ENCODE data around the gene KL. TPM values are rescaled to one million over a fixed set of nuclear protein-coding genes. Genes with fewer than 3 reads are reported as not detected.
A peak's percentile ranks its signal among the peaks of the same experiment; 100 is the strongest.

The KL gene
- total RNA-seq, 1 experiment from 2014 or later: 1.3 TPM

DNA sequence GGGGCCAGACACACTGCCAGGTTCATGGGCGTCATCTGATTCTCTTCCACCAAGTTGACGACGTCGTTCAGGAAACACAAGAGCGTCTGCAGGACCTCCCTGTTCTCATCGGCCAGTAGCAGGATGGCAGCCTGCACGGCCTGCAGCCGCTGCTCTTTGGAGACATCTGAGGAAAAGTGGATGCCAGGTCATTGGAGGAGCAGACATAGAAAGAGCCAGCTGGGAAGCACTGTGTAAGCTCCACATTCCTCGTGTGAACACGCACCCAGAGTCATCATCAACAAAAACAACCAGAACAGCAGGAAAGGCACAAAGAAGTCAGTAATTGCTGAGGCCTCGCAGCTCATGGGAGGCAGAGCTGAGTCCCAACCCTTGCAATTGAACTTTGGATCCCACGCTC is 96.5 kb downstream of the KL start:
- Histone ChIP-seq H3K9me3 (no peaks in the 10 kb centered on the region), H3K27me3 (replicated peaks; ENCODE audit: control insufficient read depth, insufficient read depth, low read length) (no peaks in the 10 kb centered on the region), H3K4me1 (peaks cover 29% of the 10 kb centered on the region), H3K36me3 (ENCODE audit: control insufficient read depth, insufficient read depth, low read length) (0 out of 2 replicates have a peak, but pooled peaks cover 2% of the 10 kb centered on the region), H3K4me3 (ENCODE audit: low read depth, low read length) (no peak overlapping the region)
- ChIA-PET CTCF (no interaction called here), POLR2A (no interaction called here)
- H3K4me3 Mint-ChIP-seq (ENCODE audit: unreplicated experiment): no peak overlapping the region
- no peak for DNase-seq
- intact Hi-C loops (cut with micrococcal nuclease; ENCODE audit: unreplicated experiment): no loop called here
- BruUV-seq (replicated peaks): no TSS peak
- peaks cover 5% of the 10 kb centered on the region for H3K36me3 Mint-ChIP-seq (ENCODE audit: insufficient read depth, unreplicated experiment)
- H3K9me3 Mint-ChIP-seq (ENCODE audit: unreplicated experiment): peaks cover 11% of the 10 kb centered on the region
- H3K27ac Mint-ChIP-seq (ENCODE audit: unreplicated experiment): no peak overlapping the region
- TF ChIP-seq, protein P1, sequence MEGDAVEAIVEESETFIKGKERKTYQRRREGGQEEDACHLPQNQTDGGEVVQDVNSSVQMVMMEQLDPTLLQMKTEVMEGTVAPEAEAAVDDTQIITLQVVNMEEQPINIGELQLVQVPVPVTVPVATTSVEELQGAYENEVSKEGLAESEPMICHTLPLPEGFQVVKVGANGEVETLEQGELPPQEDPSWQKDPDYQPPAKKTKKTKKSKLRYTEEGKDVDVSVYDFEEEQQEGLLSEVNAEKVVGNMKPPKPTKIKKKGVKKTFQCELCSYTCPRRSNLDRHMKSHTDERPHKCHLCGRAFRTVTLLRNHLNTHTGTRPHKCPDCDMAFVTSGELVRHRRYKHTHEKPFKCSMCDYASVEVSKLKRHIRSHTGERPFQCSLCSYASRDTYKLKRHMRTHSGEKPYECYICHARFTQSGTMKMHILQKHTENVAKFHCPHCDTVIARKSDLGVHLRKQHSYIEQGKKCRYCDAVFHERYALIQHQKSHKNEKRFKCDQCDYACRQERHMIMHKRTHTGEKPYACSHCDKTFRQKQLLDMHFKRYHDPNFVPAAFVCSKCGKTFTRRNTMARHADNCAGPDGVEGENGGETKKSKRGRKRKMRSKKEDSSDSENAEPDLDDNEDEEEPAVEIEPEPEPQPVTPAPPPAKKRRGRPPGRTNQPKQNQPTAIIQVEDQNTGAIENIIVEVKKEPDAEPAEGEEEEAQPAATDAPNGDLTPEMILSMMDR (IDR thresholded peaks at IDR 0.05; ENCODE audit: insufficient read depth in 1 of 2, low read depth in 1 of 2, low read length in 1 of 2, severe bottlenecking in 1 of 2, unreplicated experiment in 1 of 2): no peak
- no peaks in the 10 kb centered on the region for H3K27me3 Mint-ChIP-seq (ENCODE audit: insufficient read depth, unreplicated experiment)
- peaks cover 35% of the 10 kb centered on the region for H3K4me1 Mint-ChIP-seq (ENCODE audit: low read depth, unreplicated experiment)

DNA sequence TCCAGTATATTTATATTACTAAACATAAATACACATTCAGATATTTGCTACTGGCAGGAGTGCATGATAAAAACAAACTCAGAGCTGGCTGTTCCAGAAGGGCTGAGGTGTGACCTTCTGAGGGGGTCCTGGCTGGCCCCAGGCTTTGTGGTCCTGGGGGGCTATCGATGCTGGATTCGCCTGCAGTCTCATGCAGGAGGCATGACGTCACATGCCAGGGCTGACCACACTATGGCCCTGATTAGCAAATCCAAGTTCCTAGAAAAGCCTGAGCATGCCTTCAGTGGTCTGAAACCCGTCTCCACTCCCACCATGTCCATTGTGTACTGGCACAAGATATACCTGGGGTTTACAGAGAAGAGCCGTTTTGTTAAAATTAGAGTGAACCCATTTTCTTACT is 97.9 kb downstream of the KL start:
- 0 out of 2 replicates have a peak, but pooled peaks cover 4% of the 10 kb centered on the region for H3K36me3 ChIP-seq (ENCODE audit: control insufficient read depth, insufficient read depth, low read length)
- H3K9me3 Mint-ChIP-seq (ENCODE audit: unreplicated experiment): peaks cover 11% of the 10 kb centered on the region
- H3K4me1 ChIP-seq: peaks cover 43% of the 10 kb centered on the region
- no peak overlapping the region for H3K4me3 Mint-ChIP-seq (ENCODE audit: unreplicated experiment)
- H3K4me3 ChIP-seq (ENCODE audit: low read depth, low read length): no peak overlapping the region
- no peak overlapping the region for H3K27ac Mint-ChIP-seq (ENCODE audit: unreplicated experiment)
- ChIA-PET CTCF (no interaction called here), POLR2A (no interaction called here)
- peaks cover 11% of the 10 kb centered on the region for H3K36me3 Mint-ChIP-seq (ENCODE audit: insufficient read depth, unreplicated experiment)
- peaks cover 46% of the 10 kb centered on the region for H3K4me1 Mint-ChIP-seq (ENCODE audit: low read depth, unreplicated experiment)
- H3K27me3 ChIP-seq (replicated peaks; ENCODE audit: control insufficient read depth, insufficient read depth, low read length): no peaks in the 10 kb centered on the region
- TF ChIP-seq, protein P1 (IDR thresholded peaks at IDR 0.05; ENCODE audit: insufficient read depth in 1 of 2, low read depth in 1 of 2, low read length in 1 of 2, severe bottlenecking in 1 of 2, unreplicated experiment in 1 of 2): no peak
- no TSS peak for BruUV-seq (replicated peaks)
- no peaks in the 10 kb centered on the region for H3K27me3 Mint-ChIP-seq (ENCODE audit: insufficient read depth, unreplicated experiment)
- intact Hi-C loops (cut with micrococcal nuclease; ENCODE audit: unreplicated experiment): no loop called here
- no peak for DNase-seq
- H3K9me3 ChIP-seq: no peaks in the 10 kb centered on the region

DNA sequence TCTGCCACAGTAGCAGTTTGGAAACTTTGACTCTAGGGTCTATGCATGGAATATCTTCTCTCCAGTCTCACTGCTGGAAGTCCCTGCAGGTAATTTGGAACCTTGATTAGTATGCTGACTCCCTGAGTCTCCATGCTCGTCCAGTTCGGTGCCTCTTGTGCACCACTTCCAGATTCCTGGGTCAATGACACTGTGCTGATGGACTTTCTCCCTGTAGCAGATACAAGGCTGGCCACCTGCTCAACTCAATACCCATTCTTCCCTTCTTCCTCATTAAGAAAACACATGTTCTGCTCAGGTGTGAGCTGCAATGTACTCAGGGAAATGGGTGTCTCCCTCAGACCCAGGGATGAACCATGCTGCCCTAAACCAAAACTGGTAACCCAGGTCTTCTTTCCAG is 99.1 kb downstream of the KL start:
- TF ChIP-seq, protein P1 (IDR thresholded peaks at IDR 0.05; ENCODE audit: insufficient read depth in 1 of 2, low read depth in 1 of 2, low read length in 1 of 2, severe bottlenecking in 1 of 2, unreplicated experiment in 1 of 2): no peak
- Mint-ChIP-seq H3K27ac (ENCODE audit: unreplicated experiment) (peak overlapping the region; percentile 21), H3K4me3 (ENCODE audit: unreplicated experiment) (no peak overlapping the region), H3K36me3 (ENCODE audit: insufficient read depth, unreplicated experiment) (peaks cover 11% of the 10 kb centered on the region), H3K4me1 (ENCODE audit: low read depth, unreplicated experiment) (peaks cover 58% of the 10 kb centered on the region), H3K27me3 (ENCODE audit: insufficient read depth, unreplicated experiment) (no peaks in the 10 kb centered on the region), H3K9me3 (ENCODE audit: unreplicated experiment) (peaks cover 11% of the 10 kb centered on the region)
- DNase-seq: no peak
- Histone ChIP-seq H3K27me3 (replicated peaks; ENCODE audit: control insufficient read depth, insufficient read depth, low read length) (no peaks in the 10 kb centered on the region), H3K4me1 (peaks cover 54% of the 10 kb centered on the region), H3K4me3 (ENCODE audit: low read depth, low read length) (no peak overlapping the region), H3K36me3 (ENCODE audit: control insufficient read depth, insufficient read depth, low read length) (0 out of 2 replicates have a peak, but pooled peaks cover 4% of the 10 kb centered on the region), H3K9me3 (no peaks in the 10 kb centered on the region)
- intact Hi-C loops (cut with micrococcal nuclease; ENCODE audit: unreplicated experiment): no loop called here
- no TSS peak for BruUV-seq (replicated peaks)
- ChIA-PET POLR2A (no interaction called here), CTCF (no interaction called here)
